HUES6 (cell line): Measurements from ENCODE around the gene ULK4.

ENCODE experiments used
- H3K27ac ChIP-seq: 2 replicates; pipeline ENCODE4 v1.7.0; 2013; ENCODE audit warnings: low read depth, mild to moderate bottlenecking, low read length, inconsistent platforms
- H3K27me3 ChIP-seq: 2 replicates; pipeline ENCODE4 v1.6.1; 2013; ENCODE audit warnings: low read length; ENCODE audit not compliant: control insufficient read depth, insufficient read depth
- H3K36me3 ChIP-seq: 2 replicates; pipeline ENCODE4 v1.6.1; 2013; ENCODE audit warnings: low read length; ENCODE audit not compliant: control insufficient read depth, insufficient read depth
- H3K4me1 ChIP-seq: 2 replicates; pipeline ENCODE4 v1.6.1; 2013; ENCODE audit warnings: low read length; ENCODE audit not compliant: control insufficient read depth, insufficient read depth
- H3K4me3 ChIP-seq: 2 replicates; pipeline ENCODE4 v1.5.1; 2013; ENCODE audit warnings: low read depth, low read length
- H3K9ac ChIP-seq: one replicate; pipeline ENCODE4 v1.6.1; 2013; ENCODE audit warnings: mild to moderate bottlenecking, low read length
- H3K9me3 ChIP-seq: 2 replicates; pipeline ENCODE4 v1.6.1; 2013; ENCODE audit warnings: low read depth, low read length; ENCODE audit not compliant: control insufficient read depth, insufficient read depth

ULK4 gene

DNA sequence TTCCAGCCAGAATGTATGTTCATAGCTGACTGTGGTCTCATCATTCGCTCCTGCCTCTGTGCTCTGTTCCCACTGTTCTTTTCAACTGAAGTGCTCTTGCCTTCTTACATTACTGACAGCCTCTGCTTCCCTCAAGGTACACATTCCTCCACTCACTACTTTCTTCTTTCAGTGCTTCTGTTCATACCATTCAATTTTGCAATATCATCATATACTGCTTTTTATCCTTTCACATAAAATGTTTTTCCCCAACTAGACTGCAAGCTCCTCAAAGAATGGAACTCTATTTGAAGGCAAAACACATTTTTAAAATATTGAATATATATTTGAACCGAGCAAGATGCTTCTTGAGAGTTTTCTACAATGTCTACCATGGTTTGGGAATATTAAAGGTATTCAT, 471.5 kb downstream of the ULK4 start:
- peaks cover 4% of the 10 kb centered on the region; the same call in 1 of the 2 replicates for H3K4me1 ChIP-seq
- H3K27me3 ChIP-seq, result no peaks in the 10 kb centered on the region
- H3K9ac ChIP-seq, result no peak overlapping the region
- no peaks in the 10 kb centered on the region for H3K36me3 ChIP-seq
- no peak overlapping the region for H3K4me3 ChIP-seq
- no peak overlapping the region for H3K27ac ChIP-seq
- no peaks in the 10 kb centered on the region for H3K9me3 ChIP-seq

DNA sequence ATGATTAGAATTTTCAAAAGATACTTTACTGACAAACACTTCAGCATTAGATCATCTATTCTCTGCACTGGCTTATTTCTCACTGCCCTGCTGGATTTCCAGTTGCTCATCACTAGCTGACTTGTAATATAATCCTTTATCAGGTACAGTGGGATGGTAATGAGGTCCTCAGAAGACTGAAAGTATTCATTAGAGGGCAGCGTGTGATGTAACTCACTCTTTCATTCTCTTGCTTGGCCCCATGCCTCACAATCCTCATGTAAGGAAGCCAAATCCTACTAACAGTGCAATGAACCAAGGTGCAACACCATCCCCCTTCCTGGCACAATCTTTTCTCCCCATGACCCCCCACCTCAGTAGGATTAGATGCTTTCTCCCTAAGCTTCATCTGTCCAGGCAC, 472.7 kb downstream of the ULK4 start:
- no peak overlapping the region for H3K9ac ChIP-seq
- H3K36me3 ChIP-seq, result no peaks in the 10 kb centered on the region
- no peaks in the 10 kb centered on the region for H3K27me3 ChIP-seq
- H3K9me3 ChIP-seq, result no peaks in the 10 kb centered on the region
- no peak overlapping the region for H3K27ac ChIP-seq
- H3K4me1 ChIP-seq, result peaks cover 4% of the 10 kb centered on the region; the same call in 1 of the 2 replicates
- no peak overlapping the region for H3K4me3 ChIP-seq

- Histone ChIP-seq H3K4me1 (peaks cover 4% of the 10 kb centered on the region; the same call in 1 of the 2 replicates), H3K4me3 (no peak overlapping the region), H3K27me3 (no peaks in the 10 kb centered on the region), H3K27ac (no peak overlapping the region), H3K9me3 (no peaks in the 10 kb centered on the region), H3K36me3 (no peaks in the 10 kb centered on the region), H3K9ac (no peak overlapping the region)
Observed at GRCh38 chr3:41488501-41488900, 473.4 kb downstream of the ULK4 start.

DNA sequence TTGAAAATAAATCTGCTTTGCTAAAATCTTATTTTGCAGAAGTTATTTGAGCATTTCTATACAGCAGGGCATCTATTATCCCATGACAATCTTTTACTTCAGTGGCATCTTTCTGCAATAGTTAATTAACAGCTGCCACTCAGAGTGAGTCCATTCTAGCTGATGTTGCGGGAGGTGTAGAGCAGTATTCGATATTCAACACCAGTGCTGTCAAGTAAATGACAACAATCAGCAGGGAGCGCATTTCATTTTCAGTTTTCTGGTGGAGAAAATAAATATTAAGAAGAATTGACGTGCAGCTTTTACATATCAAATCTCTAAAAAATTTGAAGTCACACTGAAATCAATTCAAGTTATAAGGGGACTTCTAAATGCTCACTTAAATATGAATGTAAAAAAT, 476.4 kb downstream of the ULK4 start:
- Histone ChIP-seq H3K4me3 (no peak overlapping the region), H3K9me3 (no peaks in the 10 kb centered on the region), H3K9ac (no peak overlapping the region), H3K27me3 (no peaks in the 10 kb centered on the region), H3K27ac (no peak overlapping the region), H3K4me1 (peaks cover 14% of the 10 kb centered on the region), H3K36me3 (no peaks in the 10 kb centered on the region)

DNA sequence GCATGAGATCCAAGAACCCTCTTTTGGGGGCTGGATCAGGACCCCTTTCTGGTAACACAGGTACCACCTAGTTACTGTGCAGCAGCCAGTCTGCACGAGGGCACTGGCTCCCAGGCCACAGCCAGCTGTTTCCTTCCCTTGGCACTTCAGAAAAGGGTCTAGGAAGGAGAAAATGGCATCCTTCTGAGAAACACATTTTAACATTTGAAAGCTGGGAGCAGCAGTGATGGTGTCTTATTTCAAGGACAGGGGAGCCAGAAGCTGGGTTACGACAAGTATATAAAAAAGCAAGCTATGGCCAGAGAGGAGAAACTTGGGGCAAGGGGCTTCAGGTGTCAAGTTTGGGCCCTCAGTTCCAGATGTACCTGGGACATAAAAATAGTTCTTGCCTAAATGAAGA, 479.8 kb downstream of the ULK4 start:
- no peaks in the 10 kb centered on the region for H3K9me3 ChIP-seq
- H3K4me3 ChIP-seq, result no peak overlapping the region
- H3K36me3 ChIP-seq, result no peaks in the 10 kb centered on the region
- H3K27ac ChIP-seq, result no peak overlapping the region
- no peaks in the 10 kb centered on the region for H3K27me3 ChIP-seq
- no peak overlapping the region for H3K9ac ChIP-seq
- peaks cover 19% of the 10 kb centered on the region for H3K4me1 ChIP-seq

DNA sequence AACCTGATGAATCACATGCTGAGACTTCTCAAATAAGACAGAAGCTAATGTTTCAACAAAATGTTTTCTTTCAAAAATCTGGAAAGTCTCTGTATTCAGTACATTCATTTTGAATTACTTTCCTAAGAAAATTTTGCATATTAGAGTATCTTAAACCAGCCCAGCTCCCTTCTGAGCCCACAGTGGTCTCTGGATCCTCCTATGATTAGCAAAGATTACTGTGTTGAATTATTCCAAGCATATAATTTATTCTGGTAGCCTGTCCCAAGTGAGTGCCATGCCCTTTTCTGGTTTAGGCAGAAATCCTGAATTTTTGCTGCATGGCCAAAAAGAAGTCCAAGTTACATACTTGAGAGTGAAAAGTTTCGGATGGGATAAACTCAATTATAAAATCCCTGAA, 483.6 kb downstream of the ULK4 start:
- no peak overlapping the region for H3K4me3 ChIP-seq
- H3K9me3 ChIP-seq, result peaks cover 5% of the 10 kb centered on the region; the same call in 1 of the 2 replicates
- H3K27me3 ChIP-seq, result no peaks in the 10 kb centered on the region

GRCh38 chr3:41477399-41478014, 484.4 kb downstream of the ULK4 start:
- no peak overlapping the region for H3K9ac ChIP-seq
- peaks cover 17% of the 10 kb centered on the region for H3K4me1 ChIP-seq
- peaks cover 10% of the 10 kb centered on the region; the same call in 1 of the 2 replicates for H3K9me3 ChIP-seq
- no peak overlapping the region for H3K4me3 ChIP-seq
- H3K27me3 ChIP-seq, result no peaks in the 10 kb centered on the region
- no peak overlapping the region for H3K27ac ChIP-seq
- H3K36me3 ChIP-seq, result no peaks in the 10 kb centered on the region

More for the DNA sequence above, 483.6 kb downstream of the ULK4 start:
- Histone ChIP-seq H3K4me1 (peaks cover 19% of the 10 kb centered on the region), H3K27ac (no peak overlapping the region), H3K36me3 (no peaks in the 10 kb centered on the region), H3K9ac (no peak overlapping the region)

DNA sequence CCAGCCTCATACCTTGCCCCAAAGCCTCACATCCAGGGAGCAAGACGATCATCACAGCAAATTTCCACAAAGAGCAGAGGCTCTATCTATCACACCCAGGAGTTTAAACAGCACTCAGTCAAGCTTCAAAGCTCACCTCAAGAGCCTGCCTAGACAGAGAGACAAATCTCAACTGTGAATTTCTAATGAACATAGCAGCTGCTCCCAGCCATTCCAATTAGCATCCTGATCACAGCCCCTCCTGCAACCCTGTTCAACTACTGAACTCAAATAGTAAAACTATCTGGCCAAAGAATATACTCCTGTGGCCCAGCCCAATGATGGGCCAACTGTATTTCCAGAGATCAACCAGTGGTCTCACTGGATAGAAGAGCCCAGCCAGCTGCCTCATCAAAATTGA, 492.8 kb downstream of the ULK4 start:
- Histone ChIP-seq H3K4me3 (no peak overlapping the region), H3K27ac (no peak overlapping the region), H3K27me3 (no peaks in the 10 kb centered on the region), H3K9me3 (peaks cover 23% of the 10 kb centered on the region; the same call in 1 of the 2 replicates), H3K4me1 (no peaks in the 10 kb centered on the region), H3K36me3 (no peaks in the 10 kb centered on the region), H3K9ac (no peak overlapping the region)

- Histone ChIP-seq H3K27ac (no peak overlapping the region), H3K36me3 (no peaks in the 10 kb centered on the region), H3K9me3 (peaks cover 14% of the 10 kb centered on the region; the same call in 1 of the 2 replicates), H3K4me1 (no peaks in the 10 kb centered on the region), H3K4me3 (no peak overlapping the region), H3K27me3 (no peaks in the 10 kb centered on the region), H3K9ac (no peak overlapping the region)
Observed at GRCh38 chr3:41467481-41467880, 494.4 kb downstream of the ULK4 start.

DNA sequence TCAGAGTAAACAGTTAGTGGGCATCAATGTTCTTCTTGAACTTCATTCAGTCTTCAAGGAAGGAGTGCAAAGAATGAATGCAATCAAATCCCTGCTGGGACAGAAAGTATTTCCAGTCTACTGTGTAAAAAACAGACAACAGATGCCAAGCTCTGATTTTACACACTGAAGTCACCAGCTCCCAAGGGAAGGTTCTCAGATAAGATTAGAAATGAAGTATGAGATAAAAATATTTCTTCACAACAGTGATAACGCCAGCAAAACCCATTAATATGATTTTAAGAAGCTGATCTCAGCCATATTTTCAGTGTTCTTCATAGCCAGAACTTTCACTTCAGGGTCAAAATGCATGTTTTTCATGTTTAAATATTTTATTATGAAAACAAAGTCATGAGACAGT, 497.0 kb downstream of the ULK4 start:
- no peak overlapping the region for H3K4me3 ChIP-seq
- H3K4me1 ChIP-seq, result peaks cover 2% of the 10 kb centered on the region; the same call in 1 of the 2 replicates
- H3K36me3 ChIP-seq, result no peaks in the 10 kb centered on the region
- no peaks in the 10 kb centered on the region for H3K27me3 ChIP-seq
- H3K9me3 ChIP-seq, result no peaks in the 10 kb centered on the region; the same call in 1 of the 2 replicates
- H3K9ac ChIP-seq, result no peak overlapping the region
- H3K27ac ChIP-seq, result no peak overlapping the region

- Histone ChIP-seq H3K4me3 (no peak overlapping the region), H3K36me3 (no peaks in the 10 kb centered on the region), H3K9me3 (no peaks in the 10 kb centered on the region; the same call in 1 of the 2 replicates), H3K9ac (no peak overlapping the region), H3K27me3 (no peaks in the 10 kb centered on the region), H3K27ac (no peak overlapping the region), H3K4me1 (peaks cover 7% of the 10 kb centered on the region; the same call in 1 of the 2 replicates)
Observed at GRCh38 chr3:41464401-41464800, 497.5 kb downstream of the ULK4 start.
